Neural cell (in vitro differentiated cells): ENCODE data around the gene TMEM208.

Experiments used
- CTCF ChIP-seq: fragments of 450-650 bp; IDR thresholded peaks from 2 replicates; pipeline ENCODE4 v1.5.1; 2014; ENCODE audit warnings: antibody characterized with exemption, mild to moderate bottlenecking, moderate library complexity; ENCODE audit not compliant: poor library complexity, severe bottlenecking
- TAF1 ChIP-seq: IDR thresholded peaks from 2 replicates; pipeline ENCODE4 v1.6.1; 2012; ENCODE audit warnings: low read depth
- TF ChIP-seq, protein P1 (sequence below): IDR thresholded peaks from 2 replicates; pipeline ENCODE4 v1.6.1; 2012; ENCODE audit warnings: borderline replicate concordance

DNA sequence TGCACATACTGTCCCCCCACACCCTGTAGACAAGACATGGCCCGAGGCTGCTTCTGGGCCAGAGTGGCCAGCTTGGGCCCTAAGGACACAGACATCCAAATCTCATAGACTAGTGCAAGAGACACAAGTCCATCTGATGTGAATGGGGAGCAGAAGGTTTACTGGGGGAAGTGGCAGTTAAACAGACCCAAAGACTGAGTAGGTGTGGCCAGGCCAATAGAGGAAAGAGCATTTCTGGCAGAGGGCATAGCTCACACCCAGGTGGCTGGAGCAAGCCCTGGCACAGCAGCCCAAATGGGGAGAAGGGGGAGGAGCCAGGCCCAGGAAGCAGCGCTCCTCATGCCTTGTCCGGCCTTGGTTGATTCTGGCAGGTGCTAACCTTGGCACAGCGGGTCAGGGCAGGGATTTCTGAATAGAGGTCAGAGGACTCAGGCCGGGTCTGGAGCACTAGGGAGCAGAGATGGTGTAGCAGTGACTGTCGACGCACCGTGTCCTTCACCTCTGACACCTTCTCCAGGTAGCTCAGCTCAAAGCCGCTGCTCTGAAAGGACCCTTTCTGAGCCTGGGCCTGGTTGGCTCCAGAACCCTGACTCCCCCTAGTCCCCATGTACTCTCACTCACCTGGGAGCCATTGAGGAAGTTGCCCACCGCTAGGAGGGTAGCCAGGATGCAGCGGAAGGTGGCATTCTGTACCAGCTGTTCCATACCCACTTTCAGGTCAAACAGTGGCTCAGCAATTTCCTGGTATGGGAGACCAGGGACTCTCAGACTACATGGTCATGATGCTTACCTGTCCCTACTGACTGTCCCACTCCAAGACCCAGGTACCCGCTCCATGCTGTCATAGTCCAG is 4.1 kb downstream of the TMEM208 start:
- TF ChIP-seq CTCF, result no peak
- TF ChIP-seq, protein P1, sequence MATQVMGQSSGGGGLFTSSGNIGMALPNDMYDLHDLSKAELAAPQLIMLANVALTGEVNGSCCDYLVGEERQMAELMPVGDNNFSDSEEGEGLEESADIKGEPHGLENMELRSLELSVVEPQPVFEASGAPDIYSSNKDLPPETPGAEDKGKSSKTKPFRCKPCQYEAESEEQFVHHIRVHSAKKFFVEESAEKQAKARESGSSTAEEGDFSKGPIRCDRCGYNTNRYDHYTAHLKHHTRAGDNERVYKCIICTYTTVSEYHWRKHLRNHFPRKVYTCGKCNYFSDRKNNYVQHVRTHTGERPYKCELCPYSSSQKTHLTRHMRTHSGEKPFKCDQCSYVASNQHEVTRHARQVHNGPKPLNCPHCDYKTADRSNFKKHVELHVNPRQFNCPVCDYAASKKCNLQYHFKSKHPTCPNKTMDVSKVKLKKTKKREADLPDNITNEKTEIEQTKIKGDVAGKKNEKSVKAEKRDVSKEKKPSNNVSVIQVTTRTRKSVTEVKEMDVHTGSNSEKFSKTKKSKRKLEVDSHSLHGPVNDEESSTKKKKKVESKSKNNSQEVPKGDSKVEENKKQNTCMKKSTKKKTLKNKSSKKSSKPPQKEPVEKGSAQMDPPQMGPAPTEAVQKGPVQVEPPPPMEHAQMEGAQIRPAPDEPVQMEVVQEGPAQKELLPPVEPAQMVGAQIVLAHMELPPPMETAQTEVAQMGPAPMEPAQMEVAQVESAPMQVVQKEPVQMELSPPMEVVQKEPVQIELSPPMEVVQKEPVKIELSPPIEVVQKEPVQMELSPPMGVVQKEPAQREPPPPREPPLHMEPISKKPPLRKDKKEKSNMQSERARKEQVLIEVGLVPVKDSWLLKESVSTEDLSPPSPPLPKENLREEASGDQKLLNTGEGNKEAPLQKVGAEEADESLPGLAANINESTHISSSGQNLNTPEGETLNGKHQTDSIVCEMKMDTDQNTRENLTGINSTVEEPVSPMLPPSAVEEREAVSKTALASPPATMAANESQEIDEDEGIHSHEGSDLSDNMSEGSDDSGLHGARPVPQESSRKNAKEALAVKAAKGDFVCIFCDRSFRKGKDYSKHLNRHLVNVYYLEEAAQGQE, result no peak
- TF ChIP-seq TAF1, result no peak
